PC-3 (cell line): ENCODE data around the gene ATP8B3. TPM values are rescaled to one million over a fixed set of nuclear protein-coding genes. Genes with fewer than 3 reads are reported as not detected.

Experiments
- ATAC-seq: fragments of 200-7000 bp; cut with Tn5 transposase; 2 replicates; pipeline ENCODE4 v1.9.1; 2020; ENCODE audit warnings: mild to moderate bottlenecking, moderate library complexity
- BruUV-seq: library from RNA; stranded (reverse); fragments of 400-500 nt; replicated peaks from 2 replicates; lab custom pipeline; 2021; lab: Mats Ljungman, UMichigan
- CTCF ChIA-PET: fragments of 300-600 bp; sonication (Branson Sonifier 250); formaldehyde crosslinking; loops from one replicate; lab custom pipeline; 2022; ENCODE audit warnings: antibody characterized with exemption; lab: Charles Lee
- POLR2A ChIA-PET: fragments of 300-600 bp; sonication (Branson Sonifier 250); formaldehyde crosslinking; loops from one replicate; lab custom pipeline; 2022; ENCODE audit warnings: antibody characterized with exemption; ENCODE audit not compliant: unreplicated experiment; lab: Charles Lee
- DNase-seq: peaks from one replicate; pipeline ENCODE4 v3.0.0-alpha.2; 2015
- H2AFZ ChIP-seq: fragments of 300-600 bp; sonication (generic); 2 replicates; pipeline ENCODE4 v1.6.0; 2016; ENCODE audit warnings: antibody characterized with exemption, low read length
- H3F3A ChIP-seq: fragments of 300-600 bp; sonication (generic); one replicate; pipeline ENCODE4 v1.6.0; 2017; ENCODE audit warnings: antibody characterized with exemption, low read length, control low read depth, mild to moderate bottlenecking; ENCODE audit not compliant: unreplicated experiment
- H3K27ac ChIP-seq: fragments of 300-600 bp; sonication (generic); 2 replicates; pipeline ENCODE4 v1.5.1; 2016; ENCODE audit warnings: mild to moderate bottlenecking, low read length
- H3K27me3 ChIP-seq: fragments of 300-600 bp; sonication (generic); 2 replicates; pipeline ENCODE4 v1.6.1; 2016; ENCODE audit warnings: low read length, mixed read lengths
- H3K36me3 ChIP-seq: fragments of 300-600 bp; sonication (generic); 2 replicates; pipeline ENCODE4 v1.6.1; 2016; ENCODE audit warnings: low read depth, mixed run types, low read length, mixed read lengths
- H3K4me1 ChIP-seq: fragments of 300-600 bp; sonication (generic); 2 replicates; pipeline ENCODE4 v1.5.1; 2016; ENCODE audit warnings: low read length; ENCODE audit not compliant: insufficient read depth
- H3K4me2 ChIP-seq: fragments of 300-600 bp; sonication (generic); 2 replicates; pipeline ENCODE4 v1.6.0; 2016; ENCODE audit warnings: low read length
- H3K4me3 ChIP-seq: fragments of 300-600 bp; sonication (generic); 2 replicates; pipeline ENCODE4 v1.5.1; 2016; ENCODE audit warnings: mild to moderate bottlenecking, low read length, mixed read lengths
- H3K79me2 ChIP-seq: fragments of 300-600 bp; sonication (generic); 2 replicates; pipeline ENCODE4 v1.6.1; 2017; ENCODE audit warnings: low read length, mixed read lengths
- H3K9ac ChIP-seq: fragments of 300-600 bp; sonication (generic); 2 replicates; pipeline ENCODE4 v1.6.0; 2016; ENCODE audit warnings: mild to moderate bottlenecking, low read length
- H3K9me2 ChIP-seq: fragments of 300-600 bp; sonication (generic); replicated peaks from 2 replicates; pipeline ENCODE4 v1.6.1; 2016; ENCODE audit warnings: mixed run types, low read length, mixed read lengths
- H3K9me3 ChIP-seq: fragments of 300-600 bp; sonication (generic); 2 replicates; pipeline ENCODE4 v1.6.1; 2016; ENCODE audit warnings: low read length, mixed read lengths
- H4K20me1 ChIP-seq: fragments of 300-600 bp; sonication (generic); 2 replicates; pipeline ENCODE4 v1.6.1; 2016; ENCODE audit warnings: low read length, mixed read lengths
- CTCF ChIP-seq: fragments of 300-600 bp; sonication (generic); conservative IDR thresholded peaks from 2 replicates; pipeline ENCODE4 v1.5.1; 2017; ENCODE audit warnings: antibody characterized with exemption, low read depth, mild to moderate bottlenecking, low read length
- EZH2 ChIP-seq: fragments of 300-600 bp; sonication (generic); IDR thresholded peaks from one replicate; pipeline ENCODE4 v1.6.1; 2017; ENCODE audit warnings: antibody characterized with exemption, mild to moderate bottlenecking, low read length; ENCODE audit not compliant: unreplicated experiment
- EZH2phosphoT487 ChIP-seq: fragments of 300-600 bp; sonication (generic); IDR thresholded peaks from 2 replicates; pipeline ENCODE4 v1.6.1; 2018; ENCODE audit warnings: mild to moderate bottlenecking, antibody characterized with exemption, low read length, borderline replicate concordance
- intact Hi-C: fragments of 100-400 bp; cut with micrococcal nuclease; formaldehyde crosslinking; loops from 2 replicates; pipeline ENCODE4 v1.9.0; 2023
- total RNA-seq: library from RNA; depleted of rRNA; stranded (reverse); fragments of >200 nt; gene quantifications from 2 replicates; pipeline ENCODE4 v1.2.3, GENCODE V29; 2014

Gene ATP8B3
- total RNA-seq, 1 experiment from 2014 or later, result 4.2 TPM

GRCh38 chr19:1852581-1853128 is 40.6 kb upstream of the ATP8B3 start:
- DNase-seq (no peak), ATAC-seq (no peak)
- H2AFZ ChIP-seq, result no peak overlapping the region
- no peaks in the 10 kb centered on the region for H3K36me3 ChIP-seq
- H4K20me1 ChIP-seq, result 0 out of 2 replicates have a peak, but pooled peaks cover 4% of the 10 kb centered on the region
- POLR2A ChIA-PET, result no interaction called here
- no peaks in the 10 kb centered on the region for H3K9me2 ChIP-seq
- no peak overlapping the region for H3K4me3 ChIP-seq
- no peak overlapping the region for H3K4me2 ChIP-seq
- no peak overlapping the region for H3K9ac ChIP-seq
- intact Hi-C loops, result no loop called here
- BruUV-seq, result no TSS peak
- peaks cover 39% of the 10 kb centered on the region for H3K79me2 ChIP-seq
- no peaks in the 10 kb centered on the region for H3K27me3 ChIP-seq
- H3F3A ChIP-seq, result no peaks in the 10 kb centered on the region
- no peaks in the 10 kb centered on the region for H3K9me3 ChIP-seq
- TF ChIP-seq CTCF (no peak), EZH2phosphoT487 (no peak), EZH2 (no peak)
- no peak overlapping the region for H3K27ac ChIP-seq
- H3K4me1 ChIP-seq, result peaks cover 5% of the 10 kb centered on the region; the same call in 1 of the 2 replicates
- CTCF ChIA-PET, result no interaction called here

- Histone ChIP-seq H3K9ac (no peak overlapping the region), H4K20me1 (peaks cover 8% of the 10 kb centered on the region; the same call in 1 of the 2 replicates), H3F3A (no peaks in the 10 kb centered on the region), H3K4me3 (no peak overlapping the region), H3K27ac (no peak overlapping the region), H3K4me2 (no peak overlapping the region), H3K27me3 (no peaks in the 10 kb centered on the region), H3K9me2 (no peaks in the 10 kb centered on the region), H3K4me1 (peaks cover 2% of the 10 kb centered on the region), H2AFZ (no peak overlapping the region), H3K79me2 (peaks cover 39% of the 10 kb centered on the region), H3K9me3 (no peaks in the 10 kb centered on the region), H3K36me3 (no peaks in the 10 kb centered on the region)
- ChIA-PET POLR2A (no interaction called here), CTCF (no interaction called here)
- intact Hi-C loops, result no loop called here
- no TSS peak for BruUV-seq
- TF ChIP-seq EZH2phosphoT487, result no peak
- TF ChIP-seq CTCF, result no peak
- TF ChIP-seq EZH2, result no peak
- DNase-seq (no peak), ATAC-seq (no peak)
Observed at GRCh38 chr19:1851654-1852580, 39.8 kb upstream of the ATP8B3 start.
